HepG2 (cell line): Measurements from ENCODE around the gene PCSK6. TPM values are rescaled to one million over a fixed set of nuclear protein-coding genes. Genes with fewer than 3 reads are reported as not detected.

ENCODE experiments used
- AGO1 ChIP-seq: fragments of 200-400 bp; formaldehyde crosslinking; IDR thresholded peaks from 2 replicates; pipeline ENCODE4 v1.6.1; 2017; ENCODE audit warnings: mild to moderate bottlenecking, low read depth, low read length, moderate library complexity; ENCODE audit not compliant: poor library complexity, severe bottlenecking
- CEBPG ChIP-seq: IDR thresholded peaks from 2 replicates; pipeline ENCODE4 v1.6.1; 2016
- EP300 ChIP-seq, 3 experiments: sonication (generic) in 1 of 3; formaldehyde crosslinking in 1 of 3; IDR thresholded peaks; 2 replicates each; pipeline versions ENCODE4 v1.5.1 to v1.6.1; 2011 to 2020; ENCODE audit warnings: low read depth in 2 of 3, low read length in 2 of 3, borderline replicate concordance in 1 of 3, improper control_type of control experiment in 1 of 3, mild to moderate bottlenecking in 1 of 3, missing genetic modification reagents in 1 of 3, moderate library complexity in 1 of 3
- ETV5 ChIP-seq: IDR thresholded peaks from 2 replicates; pipeline ENCODE4 v1.6.1; 2018; ENCODE audit warnings: missing biosample characterization, missing genetic modification reagents, inconsistent platforms, borderline replicate concordance
- GATAD2A ChIP-seq: IDR thresholded peaks from 2 replicates; pipeline ENCODE4 v1.6.1; 2016
- IKZF4 ChIP-seq: sonication (generic); formaldehyde crosslinking; IDR thresholded peaks from 2 replicates; pipeline ENCODE4 v1.5.1; 2020; ENCODE audit warnings: borderline replicate concordance, mild to moderate bottlenecking, low read depth, missing genetic modification reagents; ENCODE audit errors: not compliant biosample characterization
- KDM2A ChIP-seq: sonication (generic); formaldehyde crosslinking; IDR thresholded peaks from 2 replicates; pipeline ENCODE4 v1.4.0; 2020; ENCODE audit warnings: low read depth, missing genetic modification reagents, borderline replicate concordance
- MAZ ChIP-seq, 2 experiments: sonication (generic) in 1 of 2; formaldehyde crosslinking in 1 of 2; IDR thresholded peaks; 2 replicates each; pipeline versions ENCODE4 v1.5.0 to v1.6.1; 2012 to 2020; ENCODE audit warnings: low read depth in 2 of 2, mild to moderate bottlenecking in 2 of 2, borderline replicate concordance in 1 of 2, improper control_type of control experiment in 1 of 2, low read length in 1 of 2, missing genetic modification reagents in 1 of 2, moderate library complexity in 1 of 2
- MXD4 ChIP-seq: IDR thresholded peaks from 2 replicates; pipeline ENCODE4 v1.6.1; 2016; ENCODE audit warnings: mild to moderate bottlenecking, missing biosample characterization, missing genetic modification reagents
- NFE2L2 ChIP-seq: fragments of 150-350 bp; IDR thresholded peaks from 2 replicates; pipeline ENCODE4 v1.6.1; 2014; ENCODE audit warnings: low read length
- NRL ChIP-seq: sonication (generic); formaldehyde crosslinking; IDR thresholded peaks from 2 replicates; pipeline ENCODE4 v1.5.0; 2020; ENCODE audit warnings: missing genetic modification reagents, mild to moderate bottlenecking, moderate library complexity, borderline replicate concordance
- POLR2G ChIP-seq: fragments of 200-400 bp; formaldehyde crosslinking; IDR thresholded peaks from 2 replicates; pipeline ENCODE4 v1.6.1; 2018; ENCODE audit warnings: mild to moderate bottlenecking, low read depth, low read length, moderate library complexity
- RARA ChIP-seq: IDR thresholded peaks from 2 replicates; pipeline ENCODE4 v1.6.1; 2016; ENCODE audit warnings: missing genetic modification reagents, missing compliant biosample characterization
- RELA ChIP-seq: sonication (generic); formaldehyde crosslinking; IDR thresholded peaks from 2 replicates; pipeline ENCODE4 v1.4.0; 2020; ENCODE audit warnings: missing genetic modification reagents
- STAG1 ChIP-seq: sonication (generic); formaldehyde crosslinking; IDR thresholded peaks from 2 replicates; pipeline ENCODE4 v1.4.0; 2020; ENCODE audit warnings: missing genetic modification reagents
- TRIM24 ChIP-seq: sonication (generic); formaldehyde crosslinking; IDR thresholded peaks from 2 replicates; pipeline ENCODE4 v1.8.0; 2022; ENCODE audit warnings: mild to moderate bottlenecking, missing genetic modification reagents
- ZNF17 ChIP-seq: sonication (generic); formaldehyde crosslinking; IDR thresholded peaks from 2 replicates; pipeline ENCODE4 v1.5.0; 2020; ENCODE audit warnings: mild to moderate bottlenecking, missing genetic modification reagents
- ZNF33B ChIP-seq: sonication (generic); formaldehyde crosslinking; IDR thresholded peaks from 2 replicates; pipeline ENCODE4 v1.5.1; 2020; ENCODE audit warnings: mild to moderate bottlenecking, missing genetic modification reagents
- ZNF446 ChIP-seq: sonication (generic); formaldehyde crosslinking; IDR thresholded peaks from 2 replicates; pipeline ENCODE4 v1.5.0; 2020; ENCODE audit warnings: mild to moderate bottlenecking, missing genetic modification reagents
- ZNF510 ChIP-seq: sonication (generic); formaldehyde crosslinking; IDR thresholded peaks from 2 replicates; pipeline ENCODE4 v1.4.0; 2020; ENCODE audit warnings: low read depth, mild to moderate bottlenecking, missing genetic modification reagents
- ZNF772 ChIP-seq: sonication (generic); formaldehyde crosslinking; IDR thresholded peaks from 2 replicates; pipeline ENCODE4 v1.5.0; 2020; ENCODE audit warnings: mild to moderate bottlenecking, missing genetic modification reagents
- ZNF841 ChIP-seq: sonication (generic); formaldehyde crosslinking; IDR thresholded peaks from 2 replicates; pipeline ENCODE4 v1.8.1; 2023; ENCODE audit warnings: missing genetic modification reagents, borderline replicate concordance
- polyA plus RNA-seq, 8 experiments: library from polyadenylated mRNA; depleted of rRNA in 3 of 8; stranded (reverse) in 7 of 8; unstranded in 1 of 8; fragments of >200 nt; fragmentation: Illumina TruSeq in 4 of 8; extraction: Trizol in 4 of 8; gene quantifications; 2 replicates each; pipeline versions ENCODE4 v1.2.1 to v1.2.3, GENCODE V29; 2011 to 2016; ENCODE audit warnings: low read depth in 4 of 8, missing spikeins in 1 of 8, mixed read lengths in 1 of 8; ENCODE audit not compliant: insufficient read depth in 1 of 8
- total RNA-seq, 5 experiments: library from RNA; depleted of rRNA; stranded (reverse); fragments of >200 nt; fragmentation: Illumina TruSeq; extraction: Trizol; gene quantifications; 2 replicates each; pipeline ENCODE4 v1.2.3, GENCODE V29; 2016; ENCODE audit warnings: low read depth in 1 of 5
- TF ChIP-seq, protein P1 (sequence below): IDR thresholded peaks from 2 replicates; pipeline ENCODE4 v1.6.1; 2016; ENCODE audit warnings: missing compliant biosample characterization, missing genetic modification reagents, borderline replicate concordance
- TF ChIP-seq, protein P2 (sequence below): sonication (generic); formaldehyde crosslinking; IDR thresholded peaks from 2 replicates; pipeline ENCODE4 v1.5.0; 2020; ENCODE audit warnings: mild to moderate bottlenecking, low read depth, missing genetic modification reagents, borderline replicate concordance
- TF ChIP-seq, protein P3 (sequence below): sonication (generic); formaldehyde crosslinking; IDR thresholded peaks from 2 replicates; pipeline ENCODE4 v1.4.0; 2020; ENCODE audit warnings: missing genetic modification reagents, mild to moderate bottlenecking, borderline replicate concordance
- TF ChIP-seq, protein P4 (sequence below): sonication (generic); formaldehyde crosslinking; IDR thresholded peaks from 2 replicates; pipeline ENCODE4 v1.4.0; 2020; ENCODE audit warnings: missing genetic modification reagents

PCSK6 gene
- total and polyA plus RNA-seq, 2 of the 13 experiments (the other 11 are each of a cell fraction or from before 2014, with no cell fraction given): 56.5 to 155 TPM

DNA sequence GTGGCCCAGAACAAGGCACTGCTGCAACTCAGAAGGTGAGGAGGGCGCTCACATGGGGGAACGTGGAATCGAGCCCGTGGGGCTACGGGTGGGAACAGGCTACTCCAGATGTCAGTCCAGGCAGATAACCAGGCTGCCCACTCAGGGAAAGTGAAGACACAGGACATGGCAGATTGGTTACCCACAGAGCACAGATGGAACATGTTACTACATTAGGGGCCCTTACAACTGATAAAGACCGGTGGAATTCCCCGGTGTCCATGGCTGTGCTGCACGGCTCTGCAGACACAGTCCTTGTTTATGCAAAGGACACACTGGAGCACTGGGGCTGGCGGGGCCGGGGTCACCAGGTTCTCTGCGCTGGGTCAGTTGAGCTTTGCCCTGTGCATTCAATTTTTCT lies 36.9 kb downstream of the PCSK6 start (continued):
- TF ChIP-seq TRIM24 (CRISPR knock-in tag) (no peak), ZNF17 (no peak), MAZ (IDR thresholded peaks at IDR 0.05; ENCODE audit: borderline replicate concordance, low read depth, low read length) (no peak), MAZ (CRISPR knock-in tag; IDR thresholded peaks at IDR 0.05; ENCODE audit: low read depth) (no peak), NFE2L2 (no peak), ZNF33B (CRISPR knock-in tag) (no peak), CEBPG (no peak), STAG1 (CRISPR knock-in tag) (no peak), ETV5 (no peak), EP300 (IDR thresholded peaks at IDR 0.05; ENCODE audit: low read depth in 2 of 2, low read length in 2 of 2) (no peak), EP300 (CRISPR knock-in tag; IDR thresholded peaks at IDR 0.05; ENCODE audit: borderline replicate concordance) (no peak), ZNF841 (no peak), KDM2A (CRISPR knock-in tag) (no peak; the same call in 1 of the 2 replicates), RARA (CRISPR knock-in tag) (peak; percentile 66), ZNF772 (no peak), MXD4 (CRISPR knock-in tag) (no peak), IKZF4 (CRISPR knock-in tag) (no peak), ZNF446 (CRISPR knock-in tag) (no peak), AGO1 (no peak), ZNF510 (CRISPR knock-in tag) (no peak), POLR2G (no peak), NRL (CRISPR knock-in tag) (no peak), GATAD2A (CRISPR knock-in tag) (peak; percentile 25; the same call in 1 of the 2 replicates), RELA (CRISPR knock-in tag) (no peak)
- TF ChIP-seq, protein P1, sequence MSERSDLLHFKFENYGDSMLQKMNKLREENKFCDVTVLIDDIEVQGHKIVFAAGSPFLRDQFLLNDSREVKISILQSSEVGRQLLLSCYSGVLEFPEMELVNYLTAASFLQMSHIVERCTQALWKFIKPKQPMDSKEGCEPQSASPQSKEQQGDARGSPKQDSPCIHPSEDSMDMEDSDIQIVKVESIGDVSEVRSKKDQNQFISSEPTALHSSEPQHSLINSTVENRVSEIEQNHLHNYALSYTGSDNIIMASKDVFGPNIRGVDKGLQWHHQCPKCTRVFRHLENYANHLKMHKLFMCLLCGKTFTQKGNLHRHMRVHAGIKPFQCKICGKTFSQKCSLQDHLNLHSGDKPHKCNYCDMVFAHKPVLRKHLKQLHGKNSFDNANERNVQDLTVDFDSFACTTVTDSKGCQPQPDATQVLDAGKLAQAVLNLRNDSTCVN (CRISPR knock-in tag): no peak
- TF ChIP-seq, protein P2, sequence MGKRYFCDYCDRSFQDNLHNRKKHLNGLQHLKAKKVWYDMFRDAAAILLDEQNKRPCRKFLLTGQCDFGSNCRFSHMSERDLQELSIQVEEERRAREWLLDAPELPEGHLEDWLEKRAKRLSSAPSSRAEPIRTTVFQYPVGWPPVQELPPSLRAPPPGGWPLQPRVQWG: no peak
- TF ChIP-seq, protein P3, sequence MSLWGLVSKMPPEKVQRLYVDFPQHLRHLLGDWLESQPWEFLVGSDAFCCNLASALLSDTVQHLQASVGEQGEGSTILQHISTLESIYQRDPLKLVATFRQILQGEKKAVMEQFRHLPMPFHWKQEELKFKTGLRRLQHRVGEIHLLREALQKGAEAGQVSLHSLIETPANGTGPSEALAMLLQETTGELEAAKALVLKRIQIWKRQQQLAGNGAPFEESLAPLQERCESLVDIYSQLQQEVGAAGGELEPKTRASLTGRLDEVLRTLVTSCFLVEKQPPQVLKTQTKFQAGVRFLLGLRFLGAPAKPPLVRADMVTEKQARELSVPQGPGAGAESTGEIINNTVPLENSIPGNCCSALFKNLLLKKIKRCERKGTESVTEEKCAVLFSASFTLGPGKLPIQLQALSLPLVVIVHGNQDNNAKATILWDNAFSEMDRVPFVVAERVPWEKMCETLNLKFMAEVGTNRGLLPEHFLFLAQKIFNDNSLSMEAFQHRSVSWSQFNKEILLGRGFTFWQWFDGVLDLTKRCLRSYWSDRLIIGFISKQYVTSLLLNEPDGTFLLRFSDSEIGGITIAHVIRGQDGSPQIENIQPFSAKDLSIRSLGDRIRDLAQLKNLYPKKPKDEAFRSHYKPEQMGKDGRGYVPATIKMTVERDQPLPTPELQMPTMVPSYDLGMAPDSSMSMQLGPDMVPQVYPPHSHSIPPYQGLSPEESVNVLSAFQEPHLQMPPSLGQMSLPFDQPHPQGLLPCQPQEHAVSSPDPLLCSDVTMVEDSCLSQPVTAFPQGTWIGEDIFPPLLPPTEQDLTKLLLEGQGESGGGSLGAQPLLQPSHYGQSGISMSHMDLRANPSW (CRISPR knock-in tag): no peak
- TF ChIP-seq, protein P4, sequence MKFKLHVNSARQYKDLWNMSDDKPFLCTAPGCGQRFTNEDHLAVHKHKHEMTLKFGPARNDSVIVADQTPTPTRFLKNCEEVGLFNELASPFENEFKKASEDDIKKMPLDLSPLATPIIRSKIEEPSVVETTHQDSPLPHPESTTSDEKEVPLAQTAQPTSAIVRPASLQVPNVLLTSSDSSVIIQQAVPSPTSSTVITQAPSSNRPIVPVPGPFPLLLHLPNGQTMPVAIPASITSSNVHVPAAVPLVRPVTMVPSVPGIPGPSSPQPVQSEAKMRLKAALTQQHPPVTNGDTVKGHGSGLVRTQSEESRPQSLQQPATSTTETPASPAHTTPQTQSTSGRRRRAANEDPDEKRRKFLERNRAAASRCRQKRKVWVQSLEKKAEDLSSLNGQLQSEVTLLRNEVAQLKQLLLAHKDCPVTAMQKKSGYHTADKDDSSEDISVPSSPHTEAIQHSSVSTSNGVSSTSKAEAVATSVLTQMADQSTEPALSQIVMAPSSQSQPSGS: no peak
